Peyer's patch (tissue), 4 donors: ENCODE measurements around the gene RORC. TPM values are rescaled to one million over a fixed set of nuclear protein-coding genes. Genes with fewer than 3 reads are reported as not detected.
"Not testable (repeated sequence)": the region's sequence is repeated elsewhere in the genome, so short reads cannot be mapped to it uniquely, and the experiment has no call there.

Experiments used
- DNase-seq, 3 donors: peaks; one replicate each; pipeline ENCODE4 v3.0.0-alpha.2; 2017 to 2019
- H3K27ac ChIP-seq, 4 donors: fragments of 200-600 bp; sonication (generic); one replicate each; pipeline ENCODE4 v1.5.1; 2016 to 2019
- H3K27me3 ChIP-seq, 2 donors: fragments of 200-600 bp; sonication (generic); one replicate each; pipeline ENCODE4 v1.5.1; 2019
- H3K36me3 ChIP-seq, 3 donors: fragments of 200-600 bp; sonication (generic); one replicate each; pipeline ENCODE4 v1.5.1; 2016 to 2019
- H3K4me1 ChIP-seq, 4 donors: fragments of 200-600 bp; sonication (generic); one replicate each; pipeline ENCODE4 v1.5.1; 2016 to 2019
- H3K4me3 ChIP-seq, 4 donors: fragments of 200-600 bp; sonication (generic); 1 replicate in 3 of 4; 2 replicates in 1 of 4; pipeline ENCODE4 v1.5.1; 2016 to 2019; ENCODE audit warnings: mild to moderate bottlenecking in 1 of 4
- H3K9me3 ChIP-seq, 4 donors: fragments of 200-600 bp; sonication (generic); one replicate each; pipeline ENCODE4 v1.5.1; 2016 to 2019; ENCODE audit warnings: mild to moderate bottlenecking in 1 of 4
- CTCF ChIP-seq, 6 experiments: fragments of 450-650 bp in 4 of 6; fragments of 200-600 bp in 2 of 6; sonication (generic) in 1 of 6; IDR thresholded peaks; one replicate each; pipeline ENCODE4 v1.5.1; 2017 to 2019; ENCODE audit warnings: antibody characterized with exemption in 6 of 6, mild to moderate bottlenecking in 3 of 6, moderate library complexity in 1 of 6
- POLR2A ChIP-seq, 2 donors: fragments of 450-650 bp; IDR thresholded peaks; one replicate each; pipeline ENCODE4 v1.5.1; 2017; ENCODE audit warnings: antibody characterized with exemption in 2 of 2, mild to moderate bottlenecking in 2 of 2, moderate library complexity in 2 of 2
- total RNA-seq, 4 donors: library from RNA; depleted of rRNA; stranded (reverse); fragments of >200 nt; gene quantifications; one replicate each; pipeline ENCODE4 v1.1.0, GENCODE V29; 2016

The RORC gene
- total RNA-seq, 4 donors from 2014 or later = 10.7 to 70.1 (median 46.0) TPM

GRCh38 chr1:151783796-151784195 lies 47.8 kb downstream of the RORC start:
- TF ChIP-seq POLR2A (IDR thresholded peaks at IDR 0.05) (no peak), CTCF (IDR thresholded peaks at IDR 0.05) (no peak)
- no peak for DNase-seq
- Histone ChIP-seq H3K9me3 (no peaks in the 10 kb centered on the region), H3K27me3 (no peaks in the 10 kb centered on the region), H3K4me1 (no peaks in the 10 kb centered on the region), H3K36me3 (peaks cover 0 to 10% (median 0%) of the 10 kb centered on the region in 3 donors), H3K27ac (no peak overlapping the region), H3K4me3 (no peak overlapping the region)

GRCh38 chr1:151782741-151783140 lies 48.9 kb downstream of the RORC start:
- Histone ChIP-seq H3K4me1 (no peaks in the 10 kb centered on the region), H3K36me3 (peaks cover 0 to 15% (median 0%) of the 10 kb centered on the region in 3 donors), H3K4me3 (no peak overlapping the region), H3K9me3 (no peaks in the 10 kb centered on the region), H3K27ac (no peak overlapping the region), H3K27me3 (no peaks in the 10 kb centered on the region)
- DNase-seq = no peak
- TF ChIP-seq POLR2A (IDR thresholded peaks at IDR 0.05) = no peak
- no peak for TF ChIP-seq CTCF (IDR thresholded peaks at IDR 0.05)

- peaks cover 0 to 15% (median 0%) of the 10 kb centered on the region in 3 donors for H3K36me3 ChIP-seq
- not testable (repeated sequence) for DNase-seq, H3K4me1 ChIP-seq, H3K27ac ChIP-seq, H3K9me3 ChIP-seq, H3K27me3 ChIP-seq, H3K4me3 ChIP-seq
These were observed 49.6 kb downstream of the RORC start for GRCh38 chr1:151782026-151782425.

- H3K27me3 ChIP-seq, H3K9me3 ChIP-seq, H3K4me3 ChIP-seq, H3K4me1 ChIP-seq, DNase-seq, H3K27ac ChIP-seq: not testable (repeated sequence)
- H3K36me3 ChIP-seq = peaks cover 0 to 21% (median 0%) of the 10 kb centered on the region in 3 donors
These were observed 50.9 kb downstream of the RORC start for GRCh38 chr1:151780736-151781135.

GRCh38 chr1:151779852-151780251 lies 51.8 kb downstream of the RORC start:
- Histone ChIP-seq H3K36me3 (peaks cover 0 to 25% (median 0%) of the 10 kb centered on the region in 3 donors), H3K9me3 (no peaks in the 10 kb centered on the region), H3K4me3 (no peak overlapping the region), H3K27me3 (no peaks in the 10 kb centered on the region), H3K4me1 (no peaks in the 10 kb centered on the region), H3K27ac (no peak overlapping the region)
- TF ChIP-seq POLR2A (IDR thresholded peaks at IDR 0.05) (no peak), CTCF (IDR thresholded peaks at IDR 0.05) (no peak)
- DNase-seq = no peak

GRCh38 chr1:151777317-151777716 lies 54.3 kb downstream of the RORC start:
- H3K9me3 ChIP-seq = no peaks in the 10 kb centered on the region
- H3K36me3 ChIP-seq = peaks cover 0 to 25% (median 0%) of the 10 kb centered on the region in 3 donors
- TF ChIP-seq CTCF (IDR thresholded peaks at IDR 0.05) (no peak), POLR2A (IDR thresholded peaks at IDR 0.05) (no peak)
- DNase-seq = no peak
- no peak overlapping the region for H3K27ac ChIP-seq
- H3K27me3 ChIP-seq = no peaks in the 10 kb centered on the region
- H3K4me1 ChIP-seq = no peaks in the 10 kb centered on the region
- H3K4me3 ChIP-seq = no peak overlapping the region

- Histone ChIP-seq H3K27me3 (no peaks in the 10 kb centered on the region), H3K9me3 (no peaks in the 10 kb centered on the region), H3K4me1 (no peaks in the 10 kb centered on the region), H3K27ac (no peak overlapping the region), H3K4me3 (no peak overlapping the region), H3K36me3 (peaks cover 0 to 25% (median 0%) of the 10 kb centered on the region in 3 donors)
- no peak for DNase-seq
- TF ChIP-seq POLR2A (IDR thresholded peaks at IDR 0.05) (no peak), CTCF (IDR thresholded peaks at IDR 0.05) (no peak)
These were observed 54.9 kb downstream of the RORC start for GRCh38 chr1:151776665-151777062.
